NCI-H2029 treated with DMSO at 0.1 percent for 48 hours (cell line): ENCODE data around the gene ICOSLG.
"Not testable (repeated sequence)": the region's sequence is repeated elsewhere in the genome, so short reads cannot be mapped to it uniquely, and the experiment has no call there.

Experiments
- DNase-seq: peaks from one replicate; lab custom pipeline; 2025; lab: John Stamatoyannopoulos, UW

ICOSLG gene

DNA sequence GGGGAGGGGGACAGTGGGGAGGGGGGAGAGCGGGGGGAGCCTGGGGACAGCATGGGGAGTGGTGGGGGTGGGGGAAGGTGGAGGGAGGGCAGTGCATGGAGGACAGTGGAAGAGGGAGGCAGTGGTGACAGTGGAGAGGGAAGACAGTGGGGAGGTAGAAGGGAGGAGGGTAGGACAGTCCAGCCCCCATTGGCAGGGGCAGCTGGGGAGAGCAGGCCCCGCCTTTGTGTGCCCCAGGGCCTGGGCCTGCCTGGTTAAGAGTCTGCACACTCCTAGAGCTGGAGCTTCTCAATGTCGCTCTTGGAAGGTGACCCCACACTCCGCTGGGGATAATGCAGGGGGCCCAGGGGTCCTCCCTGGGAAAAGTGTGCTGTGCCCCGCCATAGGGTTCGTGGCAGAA, 15.1 kb downstream of the ICOSLG start:
- DNase-seq, result not testable (repeated sequence)

DNA sequence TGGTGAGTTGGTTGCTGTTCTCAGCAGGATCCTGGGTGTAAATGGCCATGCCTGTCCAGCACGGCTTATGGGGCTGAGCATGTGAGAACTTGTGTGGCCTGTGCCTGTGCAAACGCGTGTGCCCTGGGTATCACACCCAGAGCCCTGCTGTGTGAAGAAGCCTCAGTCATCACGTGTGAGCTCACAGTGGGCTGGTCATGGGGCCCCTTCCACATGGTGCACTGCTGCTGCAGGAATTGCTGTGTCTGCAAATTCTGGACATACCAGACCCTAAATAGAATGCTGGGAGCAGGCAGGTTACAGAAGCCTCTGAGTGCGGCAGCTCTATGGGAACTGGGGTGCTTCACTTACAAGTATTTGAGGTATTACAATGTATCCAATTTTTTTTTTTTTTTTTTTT, 17.4 kb downstream of the ICOSLG start:
- DNase-seq, result not testable (repeated sequence)

DNA sequence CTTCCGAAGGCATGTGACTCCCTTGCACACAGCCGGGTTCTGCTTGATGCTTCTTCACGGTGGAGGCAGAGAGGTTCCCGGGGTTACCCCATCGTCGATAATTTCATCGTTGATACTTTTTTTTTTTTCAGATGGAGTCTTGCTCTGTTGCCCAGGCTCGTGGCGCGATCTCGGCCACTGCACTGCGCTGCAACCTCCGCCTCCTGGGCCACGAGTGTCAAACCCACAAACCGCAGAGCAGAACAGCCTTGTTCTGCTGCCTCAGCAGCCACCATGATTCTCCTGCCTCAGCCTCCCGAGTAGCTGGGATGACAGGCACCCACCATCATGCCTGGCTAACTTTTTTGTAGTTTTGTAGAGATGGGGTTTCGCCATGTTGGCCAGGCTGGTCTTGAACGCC, 20.1 kb downstream of the ICOSLG start:
- DNase-seq, result not testable (repeated sequence)

DNA sequence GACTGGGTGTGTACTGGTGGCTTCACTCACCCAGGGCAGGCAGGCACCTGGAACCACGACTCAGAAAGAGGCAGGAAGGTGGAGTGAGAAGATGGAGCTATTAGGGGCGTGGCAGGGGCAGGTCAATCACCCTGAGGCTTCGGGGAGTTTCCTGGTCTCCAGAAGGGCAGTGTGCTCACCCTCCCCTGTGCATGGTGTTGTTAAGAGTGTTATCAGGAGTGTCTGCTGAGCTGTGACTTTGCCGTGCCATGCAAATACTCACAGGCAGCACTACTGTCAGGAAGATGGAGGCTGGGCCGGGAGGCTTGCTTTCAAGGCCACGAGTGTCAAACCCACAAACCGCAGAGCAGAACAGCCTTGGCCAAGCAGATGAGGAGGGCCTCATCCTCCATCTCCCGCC, 22.3 kb downstream of the ICOSLG start:
- not testable (repeated sequence) for DNase-seq

DNA sequence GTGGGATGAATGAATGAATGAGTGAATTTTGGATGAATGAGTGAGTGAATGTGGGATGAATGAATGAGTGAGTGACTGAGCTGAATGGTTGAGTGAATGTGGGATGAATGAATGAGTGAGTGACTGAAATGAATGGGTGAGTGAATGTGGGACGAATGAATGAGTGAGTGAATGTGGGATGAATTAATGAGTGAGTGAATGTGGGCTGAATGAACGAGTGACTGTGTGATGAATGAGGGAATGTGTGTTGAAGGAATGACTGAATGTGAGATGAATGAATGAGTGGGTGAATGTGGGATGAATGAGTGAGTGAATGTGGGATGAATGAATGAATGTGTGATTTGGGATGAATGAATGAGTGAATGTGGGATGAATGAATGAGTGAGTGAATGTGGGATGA, 28.8 kb downstream of the ICOSLG start:
- DNase-seq, result not testable (repeated sequence)

DNA sequence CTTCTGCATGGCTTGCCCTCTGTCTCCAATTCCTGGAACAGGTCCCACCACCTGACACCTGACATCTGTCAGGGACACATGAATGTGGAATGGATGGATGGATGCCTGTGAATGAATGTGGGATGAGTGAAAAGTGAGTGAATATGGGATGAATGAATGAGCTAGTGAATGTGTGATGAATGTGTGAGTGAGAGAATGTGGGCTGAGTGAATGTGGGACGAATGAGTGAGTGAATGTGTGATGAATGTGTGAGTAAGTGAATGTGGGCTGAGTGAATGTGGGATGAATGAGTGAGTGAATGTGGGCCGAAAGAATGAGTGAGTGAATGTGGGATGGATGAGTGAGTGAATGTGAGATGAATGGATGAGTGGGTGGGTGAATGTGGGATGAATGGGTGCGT, 29.2 kb downstream of the ICOSLG start:
- DNase-seq, result not testable (repeated sequence)

DNA sequence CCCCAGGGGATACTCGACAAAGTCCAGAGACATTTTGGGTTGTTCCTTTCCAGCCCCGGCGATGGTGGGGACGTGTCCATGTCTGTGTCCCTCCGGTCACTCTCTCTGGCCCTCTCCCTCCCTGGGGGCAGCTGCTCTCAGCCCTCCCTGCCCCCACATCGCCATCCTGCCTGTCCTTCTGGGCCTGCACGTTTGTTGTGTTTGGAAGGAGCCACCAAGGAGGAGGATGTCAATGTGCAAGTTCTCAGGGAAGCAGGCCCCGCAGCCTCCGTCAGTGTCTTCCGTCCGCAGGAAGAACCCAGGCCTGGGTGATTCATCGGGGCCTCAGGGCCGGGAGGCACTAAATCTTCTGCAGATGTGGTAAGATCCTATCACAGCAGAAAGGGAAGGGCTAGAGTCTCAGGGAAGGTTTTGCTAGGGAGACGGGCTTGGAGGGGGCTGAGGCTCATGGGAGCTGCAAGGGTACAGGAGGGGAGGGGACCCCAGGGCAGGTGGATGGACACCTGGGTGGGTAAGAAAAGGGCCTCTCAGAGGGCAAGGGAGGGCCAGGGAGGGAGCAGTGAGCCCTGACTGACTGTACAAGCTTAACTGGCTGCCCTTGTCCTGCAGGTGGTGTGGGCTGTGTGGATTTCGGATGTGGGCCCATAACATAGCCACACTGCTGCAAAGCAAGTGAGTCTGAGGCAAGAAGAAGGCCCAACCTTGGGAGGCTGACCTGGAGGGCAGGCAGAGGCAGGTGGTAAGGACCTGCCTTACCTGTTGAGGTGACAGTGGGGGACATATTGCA, 32.7 kb downstream of the ICOSLG start:
- not testable (repeated sequence) for DNase-seq

DNA sequence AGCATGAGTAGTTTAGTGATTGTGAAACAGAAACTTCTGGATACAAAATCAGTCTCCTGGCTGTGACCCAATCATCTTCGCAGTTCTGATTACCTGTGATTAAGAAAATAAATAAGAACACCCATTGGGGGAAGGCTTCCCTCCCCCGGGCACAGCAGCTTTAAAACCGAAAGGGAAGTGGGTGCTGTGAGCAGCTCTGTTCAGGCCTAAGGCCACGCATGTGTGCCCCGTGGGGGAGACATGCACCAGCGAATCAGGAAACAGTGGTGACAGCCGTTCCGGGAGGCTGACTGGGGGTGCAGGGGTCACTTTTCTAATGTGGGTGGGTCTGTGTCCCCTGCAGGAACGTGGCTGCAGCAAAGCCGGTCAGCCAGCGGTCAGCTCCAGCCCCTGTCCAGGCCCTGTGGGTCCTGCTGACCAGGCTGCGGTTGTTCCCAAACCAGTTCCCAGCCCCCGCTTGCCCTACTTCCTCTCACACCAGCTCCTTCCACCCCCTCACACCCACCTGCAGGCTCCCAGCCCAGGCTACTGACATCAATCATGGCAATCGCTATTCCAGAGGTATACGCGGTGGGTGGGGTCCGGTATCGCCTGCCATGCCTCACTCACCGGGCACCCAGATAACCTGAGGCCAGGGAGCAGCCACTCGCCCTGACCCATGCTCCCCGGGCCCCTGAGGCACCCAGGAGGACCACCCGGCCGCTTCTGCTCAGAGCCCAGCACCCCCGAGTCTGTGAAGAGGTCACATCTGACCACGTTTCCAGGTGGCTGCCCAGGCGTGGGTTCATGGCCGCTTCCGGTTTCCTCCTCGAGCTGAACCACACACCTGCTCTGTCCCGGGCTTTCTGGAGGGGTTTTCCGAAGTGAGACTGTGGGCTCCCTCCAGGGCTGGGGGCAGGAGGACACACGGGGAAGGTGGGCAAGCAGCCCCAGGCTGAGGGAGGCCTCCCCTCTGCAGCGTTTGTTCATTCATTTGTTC, 33.8 kb downstream of the ICOSLG start:
- DNase-seq, result not testable (repeated sequence)

DNA sequence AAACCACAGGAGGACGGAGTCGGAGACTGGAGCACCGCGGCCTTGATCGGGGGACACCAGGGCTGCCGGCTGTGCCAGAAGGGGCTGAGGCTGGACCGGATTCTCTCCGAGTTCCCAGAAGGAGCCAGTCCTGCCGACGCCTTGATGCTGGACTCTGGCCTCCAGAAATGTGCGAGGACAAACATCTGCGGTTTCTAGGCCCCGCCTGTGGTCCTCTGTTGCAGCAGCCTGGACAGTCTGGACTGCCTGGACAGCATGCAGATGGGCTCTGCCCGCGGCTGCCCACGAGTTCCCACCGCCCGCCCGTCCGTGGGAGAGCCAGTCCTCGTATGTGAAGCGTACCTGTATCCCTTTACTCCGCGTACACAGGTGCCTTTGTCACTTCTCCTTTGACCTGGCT, 34.6 kb downstream of the ICOSLG start:
- DNase-seq, result not testable (repeated sequence)

DNA sequence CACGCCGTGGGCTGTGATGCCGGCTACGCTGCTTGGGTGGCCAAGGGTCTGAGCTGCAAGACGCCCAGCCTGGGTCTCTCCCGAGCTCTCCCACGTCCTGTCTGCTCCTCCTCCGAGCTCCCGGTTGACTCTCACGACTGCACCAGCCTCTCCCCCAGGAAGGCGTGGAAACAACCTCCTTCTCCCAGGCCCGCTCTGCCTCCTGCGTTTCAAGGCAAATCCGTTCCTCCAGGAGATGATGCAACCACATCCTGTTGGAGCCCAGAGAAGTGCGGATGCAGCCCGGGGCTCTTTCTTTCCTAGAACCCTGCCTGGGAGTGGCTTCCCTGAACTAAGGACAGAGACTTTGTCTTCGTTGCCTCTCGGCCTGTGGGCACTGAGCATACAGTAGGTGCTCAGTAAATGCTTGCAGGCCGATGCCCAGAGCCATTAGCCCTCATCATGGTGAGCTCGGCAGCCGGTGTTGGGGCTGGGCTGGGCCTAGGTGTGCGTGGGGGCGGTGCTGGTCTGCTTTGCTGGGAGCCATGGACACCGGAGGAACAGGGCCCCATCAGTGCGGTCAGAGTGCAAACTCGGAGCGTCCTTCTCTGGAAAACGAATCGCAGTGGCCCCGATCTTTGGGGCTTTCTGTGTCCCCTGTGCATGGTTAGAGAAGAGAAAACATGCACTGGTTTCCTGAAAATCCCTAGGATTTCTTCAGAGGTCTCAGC, 38.0 kb downstream of the ICOSLG start:
- DNase-seq, result not testable (repeated sequence)

DNA sequence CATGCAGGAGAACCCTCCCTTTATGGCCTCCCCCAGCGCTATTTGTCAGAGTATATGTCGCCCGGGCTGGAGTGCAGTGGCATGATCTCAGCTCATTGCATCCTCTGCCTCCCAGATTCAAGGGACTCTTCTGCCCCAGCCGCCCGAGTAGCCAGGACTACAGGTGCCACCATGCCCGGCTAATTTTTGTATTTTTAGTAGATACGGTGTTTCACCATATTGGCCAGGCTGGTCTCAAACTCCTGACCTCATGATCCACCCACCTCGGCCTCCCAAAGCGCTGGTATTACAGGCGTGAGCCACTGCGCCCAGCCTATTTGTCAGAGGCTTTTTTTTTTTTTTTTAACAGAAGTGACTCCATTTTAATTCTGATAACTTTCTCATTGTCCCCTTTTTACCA, 40.7 kb downstream of the ICOSLG start:
- DNase-seq, result not testable (repeated sequence)

DNA sequence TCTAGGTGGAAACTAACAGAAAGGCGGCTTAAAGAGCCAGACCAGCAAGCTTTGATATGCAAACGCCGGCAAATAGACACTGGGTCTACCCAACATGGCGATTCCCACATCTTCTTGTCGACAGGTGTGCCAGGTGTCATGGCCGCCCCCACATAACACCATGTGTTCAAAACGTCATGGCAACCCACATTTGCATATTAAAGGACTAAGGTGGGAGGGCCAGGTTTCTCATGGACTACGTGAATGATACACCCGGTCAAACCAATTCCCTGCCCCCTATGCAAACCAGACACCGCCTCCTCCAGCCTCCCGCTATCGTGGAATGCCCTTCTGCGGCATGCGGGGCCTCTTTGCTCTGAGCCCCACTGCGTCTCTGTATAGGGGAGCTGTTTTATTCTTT, 41.3 kb downstream of the ICOSLG start:
- no peak for DNase-seq

DNA sequence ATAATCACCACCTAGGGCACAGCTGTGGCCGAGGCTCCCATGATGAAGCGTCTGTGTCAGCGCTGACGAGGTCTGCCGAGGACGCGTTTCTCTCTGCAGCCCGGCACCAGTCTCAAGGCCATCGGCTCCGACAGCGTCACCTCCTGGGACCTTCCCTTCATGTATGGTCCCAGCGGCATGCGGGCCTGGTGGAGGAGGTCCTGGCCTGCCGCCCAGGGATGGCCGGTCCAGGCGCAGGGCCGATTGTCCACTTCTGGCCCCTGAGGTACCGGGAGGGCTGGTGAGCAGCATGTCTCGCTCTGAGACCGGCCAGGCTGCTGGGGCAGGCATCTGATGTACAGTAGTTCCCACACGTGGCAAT, 43.6 kb downstream of the ICOSLG start:
- DNase-seq, result not testable (repeated sequence)

DNA sequence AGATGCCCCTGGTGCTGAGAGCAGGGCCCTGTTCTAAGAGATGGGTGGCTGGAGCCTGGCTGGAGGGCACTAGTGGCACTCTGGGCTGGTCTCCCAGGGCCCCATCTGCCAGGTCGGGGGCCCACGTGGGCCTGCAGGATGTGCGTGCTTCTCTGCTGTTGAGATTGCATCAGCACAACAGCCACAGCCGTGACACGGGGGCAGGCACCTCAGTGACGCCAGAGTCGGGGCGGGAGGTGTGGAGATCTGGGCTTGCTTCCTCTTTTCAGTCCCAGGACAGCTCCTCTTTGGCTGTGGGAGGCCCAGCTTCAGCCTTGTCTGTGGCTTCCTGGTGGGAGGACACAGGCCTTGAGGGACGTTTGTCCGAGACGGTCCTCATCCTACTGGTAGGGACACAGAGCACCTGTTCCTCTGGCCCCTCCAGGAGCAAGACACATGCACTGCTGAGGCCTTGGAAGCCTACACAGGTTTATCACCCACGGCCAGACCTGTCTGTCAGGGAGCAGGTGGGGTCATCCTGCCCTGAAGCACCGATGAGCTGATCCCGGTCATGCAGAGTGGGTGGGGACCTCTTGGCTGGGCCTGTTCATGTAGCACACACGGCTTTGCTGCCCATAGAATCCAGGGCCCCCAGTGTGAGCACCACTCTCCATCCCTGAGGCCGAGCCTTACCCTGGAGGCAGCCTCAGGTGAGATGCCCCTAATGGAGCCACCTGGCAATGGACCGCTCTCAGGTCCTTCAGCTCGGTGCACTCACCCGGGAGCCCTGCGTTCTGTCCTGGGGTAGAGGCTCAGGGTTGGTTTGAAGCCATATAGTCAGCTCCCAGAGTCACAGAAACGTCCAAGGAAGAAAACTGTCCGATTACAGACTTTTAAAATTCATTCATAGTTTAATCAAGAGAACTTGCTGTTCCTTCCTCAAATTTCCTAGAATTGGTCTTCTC, 44.3 kb downstream of the ICOSLG start:
- DNase-seq, result not testable (repeated sequence)

DNA sequence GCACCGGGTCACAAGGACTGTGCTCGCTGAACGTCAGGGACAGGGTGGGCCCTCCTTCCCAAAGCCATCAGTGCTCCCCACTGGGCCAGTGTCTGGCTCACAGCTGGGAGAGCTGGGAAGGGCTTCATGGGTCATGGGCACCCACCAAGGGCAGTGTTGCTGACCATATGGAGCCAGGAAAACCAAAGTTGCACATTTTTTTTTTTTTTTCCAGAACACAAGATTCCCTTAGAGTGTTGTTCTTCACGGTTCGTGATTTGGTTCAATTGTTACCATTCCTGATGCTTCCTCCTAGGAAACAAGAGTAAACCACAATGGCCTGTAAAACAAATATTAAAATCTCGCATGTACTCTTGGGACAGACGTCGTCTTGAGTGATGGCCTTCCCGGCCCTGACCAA, 45.9 kb downstream of the ICOSLG start:
- DNase-seq, result not testable (repeated sequence)

DNA sequence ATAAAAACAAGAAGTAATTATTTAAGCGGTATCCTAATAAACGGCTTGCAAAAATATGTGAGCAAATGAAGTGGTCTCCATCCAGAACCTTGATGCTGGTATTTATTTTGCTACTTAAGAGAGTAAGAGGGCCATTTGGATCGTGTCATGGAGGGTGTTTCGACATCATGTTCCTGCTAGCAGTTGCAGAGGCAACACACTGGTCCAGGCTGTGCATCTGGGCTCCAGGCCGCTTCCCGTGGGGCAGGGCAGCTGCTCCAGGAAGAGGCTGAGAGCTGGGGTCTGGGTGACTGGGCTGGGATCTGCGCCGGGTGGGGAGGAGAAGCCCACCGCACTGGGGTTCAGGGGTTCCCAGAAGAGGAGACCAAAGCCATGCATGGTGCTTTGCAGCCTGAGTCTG, 46.3 kb downstream of the ICOSLG start:
- not testable (repeated sequence) for DNase-seq

DNA sequence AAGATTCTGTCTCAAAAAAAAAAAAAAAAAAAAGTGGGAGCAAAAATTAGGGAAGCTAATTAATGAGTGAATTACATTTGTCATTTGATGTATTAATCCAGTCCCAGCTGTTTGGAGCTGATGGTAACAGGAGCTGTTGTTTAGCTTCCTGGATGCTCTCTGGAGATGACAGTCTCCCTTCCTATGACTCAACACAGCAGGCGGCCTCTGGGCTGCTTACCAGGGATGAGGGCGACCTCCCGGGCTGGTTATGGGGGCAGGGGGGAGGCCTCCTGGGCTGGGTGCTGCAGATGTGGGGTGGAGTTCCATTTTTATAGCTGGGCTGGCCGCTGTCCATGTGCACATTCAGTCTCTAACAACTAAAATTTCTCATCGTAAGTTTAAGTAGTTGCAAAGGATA, 47.6 kb downstream of the ICOSLG start:
- DNase-seq, result not testable (repeated sequence)

DNA sequence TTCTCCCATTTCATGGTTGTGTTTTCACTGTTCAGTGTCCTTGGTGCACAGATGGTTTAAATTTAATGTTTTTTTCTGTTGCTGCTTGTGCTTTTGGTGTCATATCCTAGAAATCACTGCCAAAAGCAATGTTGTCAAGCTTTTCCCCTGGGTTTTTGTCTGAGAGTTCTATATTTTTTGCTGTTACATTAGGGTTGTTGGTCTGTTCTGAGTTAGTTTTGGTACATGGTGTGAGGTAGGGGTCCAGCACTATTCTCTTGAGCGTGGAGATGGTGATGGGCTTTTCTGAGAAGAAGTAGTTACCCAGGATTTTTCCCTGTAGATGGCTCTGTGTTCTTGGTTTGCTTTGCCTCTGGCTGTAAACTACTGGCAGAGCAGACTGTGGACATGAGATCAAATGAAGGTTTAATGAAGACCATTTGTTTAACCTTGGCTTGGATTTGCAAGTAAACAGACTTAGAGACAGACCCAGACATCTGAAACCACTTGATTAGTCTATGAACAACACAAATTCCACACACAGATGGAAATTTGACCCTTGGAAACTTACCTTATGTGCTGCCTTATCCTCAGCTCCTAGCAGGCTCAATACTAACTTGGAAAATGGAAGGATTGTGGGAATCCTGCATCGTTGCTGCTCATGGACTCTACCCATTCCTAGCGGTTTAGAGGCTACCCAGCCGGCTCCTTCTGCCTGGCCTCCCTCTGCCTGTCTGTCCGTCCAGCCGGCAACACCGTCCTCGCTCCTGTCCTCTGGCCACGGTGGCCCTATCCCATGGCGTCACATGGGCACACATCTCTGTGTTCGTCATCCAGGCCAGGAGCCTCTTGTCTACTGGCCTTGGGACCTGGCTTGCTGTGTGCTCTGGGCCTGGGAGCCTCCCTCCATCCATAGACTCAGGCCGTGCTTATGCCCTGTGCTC, 50.1 kb downstream of the ICOSLG start:
- not testable (repeated sequence) for DNase-seq

DNA sequence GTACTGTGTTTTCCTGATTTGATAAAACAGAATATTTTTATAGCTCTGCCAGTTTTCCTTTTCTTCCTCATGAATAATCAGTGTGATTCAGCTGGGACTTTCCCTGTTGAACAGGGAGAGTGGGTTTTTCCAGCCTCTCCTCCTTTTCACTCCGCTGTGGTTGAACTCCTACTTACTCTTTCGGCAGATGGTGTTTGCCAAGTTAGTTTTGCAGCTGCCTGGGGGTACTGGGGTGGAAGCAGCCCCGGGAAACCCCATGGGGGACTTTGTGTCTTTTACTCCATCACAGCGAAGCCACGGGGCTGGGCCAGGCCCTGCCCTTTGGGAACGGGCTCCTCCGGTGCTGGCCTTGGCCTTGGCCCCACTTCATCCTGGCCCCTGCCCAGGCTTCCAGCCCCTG, 55.9 kb downstream of the ICOSLG start:
- not testable (repeated sequence) for DNase-seq

DNA sequence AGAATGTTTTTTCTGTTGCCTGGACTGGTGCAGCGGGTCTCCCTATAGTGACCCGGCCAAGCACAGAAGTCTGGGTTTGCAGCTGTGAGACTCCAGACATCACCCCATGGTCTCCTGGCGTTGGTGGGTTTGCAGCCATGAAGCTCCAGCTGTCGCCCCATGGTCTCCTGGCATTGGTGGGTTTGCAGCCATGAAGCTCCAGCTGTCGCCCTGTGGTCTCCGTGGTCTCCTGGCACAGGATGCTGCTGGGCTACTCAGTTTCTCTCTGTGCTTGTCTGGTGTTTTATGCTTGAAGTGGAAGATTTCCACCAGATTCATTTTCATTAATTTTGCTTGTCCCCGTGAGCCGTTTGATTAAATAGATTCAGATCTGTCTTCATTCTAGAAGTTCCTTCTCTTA, 58.5 kb downstream of the ICOSLG start:
- not testable (repeated sequence) for DNase-seq
